Body of pancreas (tissue), 2 donors: ENCODE measurements around the gene SLC22A3. TPM values are rescaled to one million over a fixed set of nuclear protein-coding genes. Genes with fewer than 3 reads are reported as not detected.

Experiments used
- total RNA-seq, 2 donors: library from RNA; depleted of rRNA; stranded (reverse); fragments of >200 nt; gene quantifications; one replicate each; pipeline ENCODE4 v1.1.0, GENCODE V29; 2016

The SLC22A3 gene
- total RNA-seq, 2 donors from 2014 or later = 4.9 TPM; not detected in 1

Other genes starting within 250 kb of the SLC22A3 start
- under 1 TPM; 0.26 to 0.33 TPM for gene SLC22A1, start 226.6 kb upstream of the SLC22A3 start, total RNA-seq
- gene SLC22A2, start 89.6 kb upstream of the SLC22A3 start, total RNA-seq = not detected